WI38 (cell line): ENCODE results near the gene USP6NL.

Source experiments
- H3K4me3 ChIP-seq: 2 replicates; pipeline ENCODE4 v1.5.1; 2011; ENCODE audit warnings: low read depth, mild to moderate bottlenecking, control low read depth, low read length
- CTCF ChIP-seq: IDR thresholded peaks from 2 replicates; pipeline ENCODE4 v1.5.1; 2012; ENCODE audit warnings: low read depth, mild to moderate bottlenecking, control low read depth, low read length

USP6NL gene

GRCh38 chr10:11536228-11536627, 75.2 kb downstream of the USP6NL start:
- no peak overlapping the region for H3K4me3 ChIP-seq
- no peak for TF ChIP-seq CTCF

GRCh38 chr10:11535346-11535959, 76.0 kb downstream of the USP6NL start:
- H3K4me3 ChIP-seq = no peak overlapping the region
- TF ChIP-seq CTCF = no peak

GRCh38 chr10:11533328-11533781, 78.1 kb downstream of the USP6NL start:
- no peak overlapping the region for H3K4me3 ChIP-seq

GRCh38 chr10:11532306-11532705, 79.1 kb downstream of the USP6NL start:
- no peak for TF ChIP-seq CTCF
- H3K4me3 ChIP-seq = no peak overlapping the region

More at GRCh38 chr10:11533328-11533781, 78.1 kb downstream of the USP6NL start:
- TF ChIP-seq CTCF = peak; percentile 35

GRCh38 chr10:11530806-11531205, 80.6 kb downstream of the USP6NL start:
- no peak for TF ChIP-seq CTCF
- H3K4me3 ChIP-seq = no peak overlapping the region

GRCh38 chr10:11529276-11529903, 82.1 kb downstream of the USP6NL start:
- H3K4me3 ChIP-seq = no peak overlapping the region
- no peak for TF ChIP-seq CTCF

- TF ChIP-seq CTCF = no peak
- no peak overlapping the region for H3K4me3 ChIP-seq
Measured at GRCh38 chr10:11528286-11528685, 83.2 kb downstream of the USP6NL start.
